MM.1S (cell line): Measurements from ENCODE around the gene ULK4.

Experiments used
- CTCF ChIP-seq: fragments of 300-600 bp; sonication (generic); IDR thresholded peaks from 2 replicates; pipeline ENCODE4 v1.5.1; 2016; ENCODE audit warnings: antibody characterized with exemption, low read length, mixed read lengths
- EZH2 ChIP-seq: fragments of 300-600 bp; sonication (generic); optimal IDR thresholded peaks from 2 replicates; pipeline ENCODE3; 2017; ENCODE audit warnings: low read depth, mild to moderate bottlenecking, antibody characterized with exemption, low read length, mixed read lengths

GRCh38 chr3:41652931-41653330 is 309.0 kb downstream of the ULK4 start:
- TF ChIP-seq CTCF (no peak), EZH2 (no peak)
